Measurements from ENCODE around the gene GPR155. TPM values are rescaled to one million over a fixed set of nuclear protein-coding genes. Genes with fewer than 3 reads are reported as not detected.

GPR155 gene
- 10 to 100 TPM; 17.3 to 19.8 TPM for total RNA-seq

GRCh38 chr2:174486563-174487107 is at the start of gene GPR155:
GPR155 (minus strand) TSS chr2:174487029; CDS start chr2:174481956, 5,073 bp downstream.
- Mint-ChIP-seq H3K9me3 (ENCODE audit: insufficient read depth) (peaks cover 6% of the 10 kb centered on the region), H3K27ac (peak within 1 kb of the TSS; percentile 91), H3K4me3 (peak within 1 kb of the TSS; percentile 95), H3K4me1 (ENCODE audit: low read depth) (peaks cover 63% of the 10 kb centered on the region), H3K36me3 (ENCODE audit: low read depth) (peaks cover 27% of the 10 kb centered on the region), H3K27me3 (ENCODE audit: low read depth) (no peaks in the 10 kb centered on the region)
- DNase-seq (peak; percentile 63), ATAC-seq (peak; percentile 66)
- ChIA-PET POLR2A (interaction anchor here (0.6 to 4.2 kb wide), 9 partner anchors 13 to 197 kb away, joined by 3 to 16 read pairs (median 5); no protein-coding TSS in a partner anchor), CTCF (interaction anchor here (1.0 to 6.2 kb wide), 9 partner anchors 11 to 60 kb away, joined by 3 to 52 read pairs (median 9); no protein-coding TSS in a partner anchor)

- ATAC-seq: no peak
- Mint-ChIP-seq H3K4me1 (ENCODE audit: low read depth) (peaks cover 3% of the 10 kb centered on the region), H3K36me3 (ENCODE audit: low read depth) (no peaks in the 10 kb centered on the region), H3K27ac (no peak overlapping the region), H3K9me3 (ENCODE audit: insufficient read depth) (no peaks in the 10 kb centered on the region), H3K27me3 (ENCODE audit: low read depth) (no peaks in the 10 kb centered on the region), H3K4me3 (no peak overlapping the region)
- CTCF ChIA-PET: interaction anchor here (0.8 to 3.8 kb wide), 3 partner anchors 11 to 74 kb away, joined by 4 to 21 read pairs (median 5); no protein-coding TSS in a partner anchor
- POLR2A ChIA-PET: no interaction called here
- DNase-seq: no peak
Observed at GRCh38 chr2:174535757-174536703, 49.2 kb upstream of the GPR155 start.

GRCh38 chr2:174535083-174535482 is 48.3 kb upstream of the GPR155 start:
- no peaks in the 10 kb centered on the region for H3K9me3 Mint-ChIP-seq (ENCODE audit: insufficient read depth)
- H3K36me3 Mint-ChIP-seq (ENCODE audit: low read depth): no peaks in the 10 kb centered on the region
- H3K27ac Mint-ChIP-seq: no peak overlapping the region
- H3K4me1 Mint-ChIP-seq (ENCODE audit: low read depth): peaks cover 3% of the 10 kb centered on the region
- DNase-seq (no peak), ATAC-seq (no peak)
- H3K4me3 Mint-ChIP-seq: no peak overlapping the region
- POLR2A ChIA-PET: no interaction called here
- CTCF ChIA-PET: interaction anchor here (0.7 to 3.8 kb wide), 3 partner anchors 12 to 73 kb away, joined by 3 to 21 read pairs (median 4); no protein-coding TSS in a partner anchor
- no peaks in the 10 kb centered on the region for H3K27me3 Mint-ChIP-seq (ENCODE audit: low read depth)

- no peaks in the 10 kb centered on the region for H3K36me3 Mint-ChIP-seq (ENCODE audit: low read depth)
- no peak for ATAC-seq
- no peak for DNase-seq
- POLR2A ChIA-PET: no interaction called here
- H3K4me1 Mint-ChIP-seq (ENCODE audit: low read depth): no peaks in the 10 kb centered on the region
- no peaks in the 10 kb centered on the region for H3K9me3 Mint-ChIP-seq (ENCODE audit: insufficient read depth)
- CTCF ChIA-PET: no interaction called here
- H3K27me3 Mint-ChIP-seq (ENCODE audit: low read depth): no peaks in the 10 kb centered on the region
- no peak overlapping the region for H3K27ac Mint-ChIP-seq
- H3K4me3 Mint-ChIP-seq: no peak overlapping the region
Observed at GRCh38 chr2:174529916-174530315, 43.1 kb upstream of the GPR155 start.

- Mint-ChIP-seq H3K4me1 (ENCODE audit: low read depth) (peaks cover 13% of the 10 kb centered on the region), H3K36me3 (ENCODE audit: low read depth) (peaks cover 1% of the 10 kb centered on the region)
Observed at GRCh38 chr2:174527959-174528358, 41.1 kb upstream of the GPR155 start.

DNA sequence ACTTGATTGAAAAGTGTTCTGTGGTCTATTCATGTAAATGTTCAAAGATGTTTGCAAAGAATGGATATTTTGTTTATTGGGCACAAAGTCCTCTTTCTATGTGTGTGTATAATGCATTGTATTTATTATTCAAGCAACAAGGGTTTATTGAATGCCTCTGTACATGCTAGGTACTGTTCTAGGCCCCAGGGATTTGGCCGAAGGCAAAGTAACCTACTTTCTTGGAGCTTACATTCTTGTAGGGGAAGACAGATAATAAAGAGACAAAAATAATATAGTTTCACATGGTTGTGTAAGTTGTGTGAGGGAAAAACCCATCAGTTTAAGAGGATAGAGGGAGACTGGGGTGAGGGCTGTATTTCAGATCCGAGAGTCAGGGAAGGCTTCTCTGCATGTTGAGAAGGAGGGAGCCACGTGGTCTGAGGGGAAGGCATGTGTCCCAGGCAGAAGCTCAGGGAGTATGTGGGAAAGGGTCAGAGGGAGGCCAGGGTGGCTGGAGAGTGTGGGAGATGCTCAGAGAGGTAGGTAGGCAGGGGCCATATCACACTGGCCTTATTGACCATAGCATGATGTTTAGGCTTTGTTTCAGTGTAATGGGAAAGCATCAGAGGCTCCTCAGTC is 40.4 kb upstream of the GPR155 start:
- H3K27me3 Mint-ChIP-seq (ENCODE audit: low read depth): no peaks in the 10 kb centered on the region
- peaks cover 13% of the 10 kb centered on the region for H3K4me1 Mint-ChIP-seq (ENCODE audit: low read depth)
- peaks cover 1% of the 10 kb centered on the region for H3K36me3 Mint-ChIP-seq (ENCODE audit: low read depth)
- ChIA-PET CTCF (interaction anchor here (1.0 to 1.7 kb wide), 2 partner anchors 16 to 64 kb away, joined by 3 to 4 read pairs; no protein-coding TSS in a partner anchor), POLR2A (no interaction called here)
- ATAC-seq: no peak
- DNase-seq: no peak
- H3K9me3 Mint-ChIP-seq (ENCODE audit: insufficient read depth): no peaks in the 10 kb centered on the region
- no peak overlapping the region for H3K4me3 Mint-ChIP-seq
- no peak overlapping the region for H3K27ac Mint-ChIP-seq

More at GRCh38 chr2:174527959-174528358, 41.1 kb upstream of the GPR155 start:
- ATAC-seq (no peak), DNase-seq (no peak)
- CTCF ChIA-PET: interaction anchor here (1.0 to 1.7 kb wide), 2 partner anchors 15 to 65 kb away, joined by 3 to 4 read pairs; no protein-coding TSS in a partner anchor
- H3K27me3 Mint-ChIP-seq (ENCODE audit: low read depth): no peaks in the 10 kb centered on the region
- POLR2A ChIA-PET: no interaction called here
- no peak overlapping the region for H3K27ac Mint-ChIP-seq
- H3K9me3 Mint-ChIP-seq (ENCODE audit: insufficient read depth): no peaks in the 10 kb centered on the region
- no peak overlapping the region for H3K4me3 Mint-ChIP-seq

- peaks cover 1% of the 10 kb centered on the region for H3K36me3 Mint-ChIP-seq (ENCODE audit: low read depth)
Observed at GRCh38 chr2:174524527-174524926, 37.7 kb upstream of the GPR155 start.

GRCh38 chr2:174522553-174522952 is 35.7 kb upstream of the GPR155 start:
- DNase-seq (no peak), ATAC-seq (no peak)
- Mint-ChIP-seq H3K36me3 (ENCODE audit: low read depth) (peaks cover 1% of the 10 kb centered on the region), H3K27me3 (ENCODE audit: low read depth) (peaks cover 8% of the 10 kb centered on the region), H3K4me3 (no peak overlapping the region), H3K9me3 (ENCODE audit: insufficient read depth) (no peaks in the 10 kb centered on the region), H3K4me1 (ENCODE audit: low read depth) (peaks cover 18% of the 10 kb centered on the region), H3K27ac (no peak overlapping the region)
- POLR2A ChIA-PET: no interaction called here
- CTCF ChIA-PET: interaction anchor here (0.6 to 7.0 kb wide), 14 partner anchors 11 to 163 kb away, joined by 3 to 80 read pairs (median 4); partner anchors contain the start of gene GPR155

More at GRCh38 chr2:174524527-174524926, 37.7 kb upstream of the GPR155 start:
- POLR2A ChIA-PET: no interaction called here
- CTCF ChIA-PET: interaction anchor here (1.6 to 7.0 kb wide), 2 partner anchors 23 to 63 kb away, joined by 4 to 80 read pairs; no protein-coding TSS in a partner anchor
- ATAC-seq (no peak), DNase-seq (no peak)
- Mint-ChIP-seq H3K27ac (no peak overlapping the region), H3K4me3 (no peak overlapping the region), H3K9me3 (ENCODE audit: insufficient read depth) (no peaks in the 10 kb centered on the region), H3K4me1 (ENCODE audit: low read depth) (peaks cover 15% of the 10 kb centered on the region), H3K27me3 (ENCODE audit: low read depth) (peaks cover 6% of the 10 kb centered on the region)

DNA sequence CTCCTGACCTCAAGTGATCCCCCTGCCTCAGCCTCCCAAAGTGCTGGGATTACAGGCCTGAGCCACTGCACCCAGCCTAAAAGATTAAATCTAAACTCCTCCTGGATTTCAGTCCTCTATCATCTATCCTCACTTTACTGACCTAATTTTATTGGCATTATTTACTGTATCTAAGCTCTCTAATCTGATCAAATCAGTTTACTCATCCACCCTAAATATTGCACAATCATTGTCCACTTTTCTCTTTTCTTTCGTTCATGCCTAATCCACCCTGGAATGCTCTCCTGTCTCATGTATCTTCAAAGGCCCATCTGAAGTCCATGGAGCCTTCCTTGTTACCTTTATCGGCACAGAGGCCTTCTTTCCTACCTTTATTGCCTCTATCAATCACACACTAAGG is 31.6 kb upstream of the GPR155 start:
- Mint-ChIP-seq H3K4me1 (ENCODE audit: low read depth) (peaks cover 20% of the 10 kb centered on the region), H3K9me3 (ENCODE audit: insufficient read depth) (no peaks in the 10 kb centered on the region), H3K27me3 (ENCODE audit: low read depth) (peaks cover 8% of the 10 kb centered on the region), H3K36me3 (ENCODE audit: low read depth) (peaks cover 5% of the 10 kb centered on the region), H3K27ac (no peak overlapping the region), H3K4me3 (no peak overlapping the region)
- ChIA-PET POLR2A (interaction anchor here (0.6 kb wide), 1 partner anchor 51 kb away, joined by 3 read pairs; no protein-coding TSS in a partner anchor), CTCF (interaction anchor here (1.1 kb wide), 1 partner anchor 29 kb away, joined by 3 read pairs; no protein-coding TSS in a partner anchor)
- ATAC-seq (no peak), DNase-seq (no peak)

GRCh38 chr2:174516501-174517378 is 29.9 kb upstream of the GPR155 start:
- Mint-ChIP-seq H3K4me1 (ENCODE audit: low read depth) (peaks cover 26% of the 10 kb centered on the region), H3K36me3 (ENCODE audit: low read depth) (peaks cover 15% of the 10 kb centered on the region), H3K9me3 (ENCODE audit: insufficient read depth) (peaks cover 16% of the 10 kb centered on the region), H3K4me3 (no peak overlapping the region), H3K27ac (no peak overlapping the region), H3K27me3 (ENCODE audit: low read depth) (peaks cover 8% of the 10 kb centered on the region)
- no peak for ATAC-seq
- CTCF ChIA-PET: interaction anchor here (0.8 to 1.3 kb wide), 3 partner anchors 30 to 181 kb away, joined by 3 read pairs; no protein-coding TSS in a partner anchor
- no peak for DNase-seq
- POLR2A ChIA-PET: interaction anchor here (0.6 kb wide), 2 partner anchors 30 to 49 kb away, joined by 3 to 5 read pairs; partner anchors contain the start of gene GPR155

Data from activated CD8-positive, alpha-beta T cell treated with anti-CD3 and anti-CD28 coated beads, Interleukin-2, amount 10 ng/mL, durations not matched to agents 7 days and 5 days (primary cell).